Cerebellar nuclear complex (tissue), 1 donor: ENCODE results near the gene PDYN.

Source experiments
- DNase-seq, 2 experiments: peaks; one replicate each; lab custom pipeline; 2025; lab: John Stamatoyannopoulos, UW

Gene PDYN

DNA sequence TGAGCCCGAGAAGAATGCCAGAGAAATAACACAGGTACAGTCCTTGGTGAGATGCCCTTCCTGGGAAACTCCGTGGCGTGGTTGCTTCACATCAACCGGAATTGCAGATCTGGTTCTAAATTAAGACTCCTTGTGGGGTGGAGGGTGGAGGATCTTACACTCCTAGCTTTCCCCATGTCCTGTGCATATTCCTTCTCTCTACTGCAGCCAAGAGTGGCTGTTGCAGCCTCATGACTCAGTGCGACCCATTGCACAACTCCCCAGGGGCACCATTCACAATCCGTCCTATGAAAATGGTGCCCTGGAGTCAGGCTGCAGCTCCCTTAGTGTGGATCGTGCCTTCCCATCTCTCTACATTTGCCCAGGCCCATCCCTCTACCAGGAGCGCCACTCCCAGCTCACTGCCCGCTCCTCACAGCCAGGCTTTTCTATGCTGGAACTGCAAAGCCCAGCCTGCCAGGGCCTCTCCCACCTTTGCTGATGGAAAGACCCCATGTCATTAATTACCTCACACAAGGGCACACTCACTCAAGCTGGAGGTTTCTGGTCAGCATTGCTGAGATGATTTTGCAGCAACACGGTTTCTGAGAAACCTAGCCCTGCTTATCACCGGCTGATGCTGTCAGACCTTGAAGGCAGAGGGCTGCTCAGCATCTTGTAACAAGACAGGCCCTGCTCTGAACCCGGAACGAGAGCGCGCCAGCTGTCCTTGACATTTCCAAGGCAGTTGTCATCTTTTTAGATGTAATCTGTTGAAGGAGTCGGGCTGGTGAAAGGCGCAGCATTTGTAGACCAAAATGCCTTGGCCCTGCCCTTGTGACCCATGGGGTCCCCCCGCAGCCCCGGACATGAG, 58.9 kb downstream of the PDYN start:
- no peak for DNase-seq

DNA sequence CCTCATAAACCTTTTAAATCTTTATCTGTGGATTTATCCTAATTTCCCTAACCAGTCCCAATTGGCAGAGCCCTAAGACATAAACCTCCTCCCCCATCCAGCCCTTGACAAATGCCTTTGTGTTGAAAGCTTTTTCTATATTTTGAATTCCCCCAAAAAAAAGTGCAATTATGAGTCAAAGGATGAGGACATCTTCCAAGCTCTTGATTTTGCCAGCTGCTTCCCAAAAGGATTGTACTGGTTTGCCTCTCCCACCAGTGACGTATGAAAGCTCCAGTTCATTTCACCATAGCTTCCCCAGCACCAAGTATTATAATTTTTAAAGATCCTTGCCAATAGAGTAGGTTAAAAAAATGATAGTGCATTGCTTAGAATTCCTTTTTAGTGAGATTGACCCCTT, 59.7 kb downstream of the PDYN start:
- no peak for DNase-seq

DNA sequence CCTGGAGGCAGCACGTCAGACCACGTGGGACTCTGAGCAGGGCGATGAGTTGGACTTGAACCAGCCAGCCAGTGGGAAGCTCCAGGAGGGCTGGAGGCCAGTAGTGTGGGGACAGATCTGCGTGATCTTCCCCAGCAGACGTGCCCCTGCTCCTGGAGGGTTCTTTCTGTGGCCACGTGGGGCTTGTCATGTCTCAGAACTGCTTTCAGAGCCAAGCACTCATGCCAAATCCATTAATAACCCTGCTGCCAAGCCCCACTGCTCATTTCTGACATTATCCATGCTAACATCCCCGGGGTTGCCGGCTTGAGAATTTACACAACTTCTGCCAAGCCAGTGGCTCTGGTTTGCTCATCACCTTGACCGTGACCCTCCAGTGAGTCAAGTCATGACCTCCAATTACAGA, 60.4 kb downstream of the PDYN start:
- no peak for DNase-seq

DNA sequence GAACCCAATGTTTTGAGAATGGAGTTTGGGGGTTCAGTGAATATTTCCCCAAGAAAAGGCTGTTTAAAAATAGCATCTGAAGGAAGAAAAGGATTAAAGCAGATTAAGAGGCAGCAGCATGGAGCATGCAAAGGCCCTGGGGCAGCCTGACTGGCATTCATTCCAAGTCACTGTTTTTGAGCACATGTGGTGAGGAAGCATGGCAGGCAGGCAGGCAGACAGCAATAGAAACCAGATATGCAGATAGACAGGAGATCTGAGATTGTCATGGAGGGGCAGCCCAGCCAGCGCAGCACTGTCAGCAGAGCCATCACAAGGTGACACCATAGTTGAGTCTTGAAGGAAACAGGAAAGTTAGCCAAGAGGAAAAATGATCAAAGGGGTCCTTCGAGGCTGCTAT, 60.9 kb downstream of the PDYN start:
- no peak for DNase-seq

DNA sequence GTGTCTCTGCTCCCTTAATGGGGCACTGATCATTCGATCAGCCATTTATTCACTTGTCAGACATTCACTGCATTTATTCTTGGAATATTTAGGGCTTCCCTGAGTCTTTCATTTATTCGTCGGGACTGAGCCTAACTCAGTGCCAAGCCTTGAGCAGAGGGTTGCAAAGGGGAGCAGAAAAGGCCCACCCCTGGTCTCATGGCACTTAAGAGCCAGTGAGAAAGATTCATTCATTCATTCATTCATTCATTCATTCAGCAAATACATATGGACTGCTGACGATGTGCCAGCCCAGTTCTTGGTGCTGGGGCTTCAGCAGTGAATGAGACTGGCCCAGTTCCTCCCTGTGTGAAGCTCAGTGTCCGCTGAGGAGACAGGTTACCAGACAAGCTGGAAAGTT, 62.0 kb downstream of the PDYN start:
- no peak for DNase-seq

DNA sequence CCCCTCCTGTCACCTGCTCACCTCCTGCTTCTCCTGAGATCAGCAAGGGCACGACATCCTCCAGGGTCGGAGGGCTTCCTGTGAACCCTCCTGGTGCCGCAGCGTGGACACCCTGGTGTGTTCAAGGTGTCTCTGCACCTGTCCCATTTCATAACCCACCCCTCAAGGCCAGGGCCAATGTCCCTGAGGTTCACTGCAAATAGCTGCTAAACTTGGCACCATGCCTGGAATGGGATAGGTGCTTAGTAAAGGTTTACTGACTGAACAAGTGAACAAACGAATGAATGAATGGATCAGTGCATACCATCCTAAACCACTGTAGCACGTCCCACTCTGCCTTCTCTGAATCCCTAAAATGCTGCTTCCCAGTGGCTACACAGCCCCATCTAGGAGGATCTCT, 63.7 kb downstream of the PDYN start:
- no peak for DNase-seq

DNA sequence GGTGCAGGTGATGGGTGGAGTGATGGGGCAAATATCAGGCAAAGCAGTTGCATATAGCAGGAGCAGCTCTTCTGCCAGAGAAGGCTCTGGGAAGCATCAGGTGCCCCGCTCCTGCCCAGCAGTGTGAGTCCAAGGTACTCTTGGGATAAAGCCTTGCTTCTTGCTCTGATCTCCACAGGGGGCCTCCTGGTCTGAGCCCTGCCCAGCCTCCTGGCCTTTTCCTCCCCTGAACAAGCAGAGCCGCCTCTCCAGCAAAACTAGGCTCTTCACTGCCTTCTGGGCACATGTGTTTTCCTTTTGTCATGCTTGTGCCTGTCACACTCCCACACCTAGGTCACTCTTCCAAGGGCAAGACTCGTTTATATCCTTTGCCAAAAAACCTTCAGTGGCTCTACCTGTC, 64.4 kb downstream of the PDYN start:
- no peak for DNase-seq

DNA sequence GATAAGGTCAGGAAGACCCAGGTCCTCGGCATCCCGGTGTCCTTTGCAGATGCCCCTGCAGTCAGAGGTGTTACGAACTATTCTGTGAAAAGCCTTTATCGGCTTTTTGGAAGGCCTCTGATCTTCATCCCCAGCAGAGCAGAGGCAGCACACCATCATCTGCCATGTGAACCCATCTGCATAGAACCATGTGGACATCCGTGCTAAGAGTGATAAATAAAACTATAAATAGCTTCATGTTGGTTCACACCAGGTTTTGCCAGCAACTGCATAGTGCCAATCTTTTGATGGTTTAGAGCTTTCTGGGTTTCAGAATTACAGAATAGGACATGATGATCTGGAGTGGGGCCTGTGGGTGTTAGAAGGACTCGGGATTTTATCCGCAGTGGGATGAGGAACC, 65.1 kb downstream of the PDYN start:
- DNase-seq, result no peak
